GM04504 (cell line): ENCODE data around the gene PCSK2.

Source experiments
- DNase-seq: peaks from one replicate; pipeline ENCODE4 v3.0.0-alpha.2; 2012; ENCODE audit warnings: low read depth

Gene PCSK2

GRCh38 chr20:17334932-17335331 lies 108.1 kb downstream of the PCSK2 start:
- no peak for DNase-seq

- DNase-seq = no peak
These were observed 112.2 kb downstream of the PCSK2 start for GRCh38 chr20:17339000-17339399.

DNA sequence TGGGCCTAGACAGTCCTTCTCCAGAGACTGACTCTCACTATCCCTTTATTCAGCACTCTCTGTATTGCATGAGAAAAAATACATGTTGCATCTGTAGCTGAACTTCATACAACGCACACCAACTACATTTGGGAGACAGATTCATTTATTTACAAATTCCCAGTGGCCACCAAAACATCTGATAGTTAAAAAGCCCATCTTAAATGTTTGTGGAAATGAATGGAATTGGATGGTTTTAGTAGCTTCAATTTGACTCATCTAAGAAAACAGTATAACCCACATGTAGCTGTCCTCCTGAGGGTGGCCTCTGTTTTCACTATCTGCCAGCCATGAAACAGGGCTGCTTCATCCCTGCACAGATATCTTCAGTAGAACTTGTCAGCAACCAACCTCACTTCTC lies 116.3 kb downstream of the PCSK2 start:
- DNase-seq = no peak

DNA sequence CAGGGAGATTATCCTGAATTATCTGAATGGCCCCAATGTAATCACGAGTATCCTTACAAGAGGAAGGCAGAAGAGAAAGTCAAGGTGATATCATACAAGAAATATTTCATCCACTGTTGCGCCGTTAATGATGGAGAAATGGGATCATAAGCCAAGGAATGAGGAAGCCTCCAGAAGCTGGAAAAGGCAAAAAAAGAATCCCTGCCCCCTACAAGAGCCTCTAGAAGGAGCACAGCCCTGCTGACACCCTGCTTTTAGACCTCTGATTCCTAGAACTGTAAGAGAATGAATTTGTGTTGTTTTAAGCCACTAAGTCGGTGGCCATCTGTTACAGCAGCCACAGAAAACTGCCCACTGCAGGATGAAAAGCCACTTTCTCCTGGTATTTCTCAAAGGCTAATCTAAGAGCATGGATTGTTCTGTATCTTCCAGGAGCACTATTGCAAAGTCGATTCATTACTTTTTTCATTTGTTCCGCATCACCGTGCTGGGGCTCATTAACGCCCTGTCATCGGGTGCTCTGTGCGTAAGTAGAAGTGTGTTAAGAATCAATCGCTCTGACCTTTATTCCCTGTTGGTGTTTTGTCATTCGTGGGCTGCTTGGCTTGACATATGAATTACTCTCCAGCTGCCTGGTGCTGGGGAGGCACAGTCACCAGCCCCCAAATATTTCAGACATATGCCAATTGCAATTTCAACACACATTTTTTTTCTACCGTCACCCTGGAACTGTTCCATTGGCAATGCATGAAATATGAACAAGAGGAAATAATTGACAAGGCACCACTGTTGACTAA lies 117.0 kb downstream of the PCSK2 start:
- DNase-seq = peak; percentile 38

DNA sequence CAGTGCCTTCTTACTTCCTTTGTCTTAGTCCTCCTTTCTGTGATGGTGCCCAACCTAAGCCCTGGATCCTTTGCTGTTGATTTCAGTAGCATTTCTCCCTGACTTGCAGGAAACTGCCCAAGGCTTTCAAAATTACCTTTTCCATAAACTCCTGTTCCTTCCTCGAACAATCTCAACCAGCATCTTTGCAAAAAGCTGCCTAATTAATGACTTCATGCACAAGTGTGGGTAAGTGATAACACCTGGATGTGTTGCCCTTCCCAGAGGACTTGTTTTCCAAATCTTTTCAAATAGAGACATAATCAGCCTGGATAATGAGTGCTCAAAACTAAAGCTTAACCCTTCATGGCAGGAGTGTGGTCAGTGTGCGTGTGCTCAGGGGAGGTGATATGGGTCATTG lies 118.0 kb downstream of the PCSK2 start:
- no peak for DNase-seq

DNA sequence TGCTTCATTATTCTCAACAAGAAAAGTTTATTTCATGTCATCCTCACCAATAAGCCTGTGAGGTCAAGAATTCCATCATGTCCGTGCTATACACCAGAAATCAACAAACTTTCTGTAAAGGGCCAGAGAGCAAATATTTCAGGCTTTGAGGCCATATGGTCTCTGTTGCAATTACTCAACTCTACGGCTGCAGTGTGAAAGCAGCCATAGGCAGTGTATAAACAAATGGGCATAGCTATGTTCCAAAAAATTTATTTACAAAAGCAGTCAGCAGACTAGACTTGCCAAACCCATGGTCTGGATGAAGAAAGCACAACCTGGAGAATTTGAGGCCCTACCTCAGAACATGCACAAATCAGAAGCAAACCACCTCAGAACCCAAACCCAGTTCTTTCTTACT lies 118.5 kb downstream of the PCSK2 start:
- no peak for DNase-seq

GRCh38 chr20:17350321-17350720 lies 123.5 kb downstream of the PCSK2 start:
- DNase-seq = no peak

GRCh38 chr20:17357238-17357637 lies 130.4 kb downstream of the PCSK2 start:
- DNase-seq = no peak

- DNase-seq = no peak
These were observed 132.0 kb downstream of the PCSK2 start for GRCh38 chr20:17358854-17359253.

DNA sequence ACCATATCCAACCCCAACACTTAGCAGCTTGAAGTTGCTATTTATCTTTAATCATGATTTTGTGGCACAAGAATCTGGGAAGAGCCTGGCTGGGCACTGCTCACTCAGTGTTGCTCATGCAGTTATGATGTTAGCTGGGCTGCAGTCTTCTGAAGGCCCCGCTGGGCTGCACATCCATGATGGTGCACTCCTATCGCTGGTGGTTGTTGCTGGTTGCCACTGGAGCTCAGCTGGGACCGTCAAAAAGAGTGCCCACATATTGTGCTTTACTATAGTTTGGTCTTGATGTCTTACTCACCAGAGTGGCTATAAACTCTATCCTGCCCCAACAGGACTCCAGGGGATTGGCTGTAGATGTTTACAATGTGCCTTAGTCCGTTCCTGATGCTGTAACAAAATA lies 137.8 kb downstream of the PCSK2 start:
- no peak for DNase-seq

- no peak for DNase-seq
These were observed 139.0 kb downstream of the PCSK2 start for GRCh38 chr20:17365831-17366230.

DNA sequence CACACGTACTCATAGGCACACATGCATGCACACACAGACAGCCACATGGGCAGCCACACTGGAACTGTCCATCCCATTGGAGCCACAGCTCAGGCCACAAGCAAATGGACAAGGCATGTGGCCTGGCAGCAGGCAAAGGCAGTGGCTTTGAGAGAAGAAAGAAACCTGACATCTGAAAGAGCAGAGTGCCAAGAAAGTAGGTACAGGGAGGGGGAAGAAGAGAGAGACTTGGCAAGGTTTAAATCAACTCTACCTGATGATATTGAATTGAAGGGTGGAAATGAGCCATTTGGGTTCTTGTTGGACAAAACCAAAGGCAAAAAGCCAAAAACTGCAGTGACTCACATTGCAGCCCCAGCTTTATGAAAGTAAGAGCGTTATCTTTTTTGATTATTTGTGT lies 142.7 kb downstream of the PCSK2 start:
- DNase-seq = no peak

DNA sequence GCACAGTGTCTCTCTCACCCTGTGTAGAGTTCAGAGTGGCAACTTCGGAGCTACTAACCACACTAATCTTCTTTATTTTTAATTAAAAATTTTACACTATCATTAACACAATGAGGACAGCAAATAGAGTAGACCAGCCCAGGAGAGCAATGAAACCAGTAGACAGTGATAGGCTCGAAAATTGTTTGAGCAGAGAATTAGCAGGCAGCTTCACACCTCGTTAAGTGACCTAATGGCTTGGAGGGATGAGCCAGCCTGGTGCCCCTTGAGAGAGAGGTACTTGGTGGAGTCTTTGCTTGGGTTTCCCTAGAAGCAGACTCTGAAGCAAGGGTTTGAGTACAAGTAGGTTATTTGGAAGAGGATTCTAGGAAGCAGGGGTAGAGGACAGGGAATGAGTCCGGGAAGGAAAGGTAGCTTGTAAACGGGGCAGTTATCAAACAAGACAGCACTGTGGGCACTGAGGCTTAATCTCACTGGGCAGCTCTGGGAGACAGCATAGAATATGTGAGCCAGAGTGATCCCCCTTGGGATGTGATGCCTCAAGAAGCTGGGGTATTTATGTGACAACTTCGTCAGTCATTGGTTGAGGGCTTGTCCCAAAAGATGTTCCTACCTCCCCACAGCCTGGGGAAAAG lies 146.1 kb downstream of the PCSK2 start:
- no peak for DNase-seq

DNA sequence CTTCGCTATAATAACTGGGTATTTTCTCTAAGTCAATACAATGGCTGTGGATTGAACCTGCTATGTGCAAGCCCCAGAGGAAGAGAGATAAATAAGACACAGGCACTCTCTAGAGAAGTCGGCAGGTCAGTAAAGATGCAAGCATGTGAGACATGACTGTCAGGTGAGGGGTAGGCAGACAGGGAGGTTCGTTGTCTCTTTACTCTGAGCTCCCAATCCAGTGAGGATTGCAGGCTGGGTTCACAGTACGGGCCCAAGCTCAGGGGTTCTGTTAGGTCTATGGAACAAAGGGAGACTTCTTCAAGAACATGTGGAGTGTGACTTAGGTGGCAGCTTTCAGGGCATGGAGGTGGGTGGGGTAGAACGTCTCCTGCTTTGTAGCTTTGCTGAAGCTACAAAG lies 147.2 kb downstream of the PCSK2 start:
- DNase-seq = no peak

- DNase-seq = no peak
These were observed 149.2 kb downstream of the PCSK2 start for GRCh38 chr20:17376031-17376430.

DNA sequence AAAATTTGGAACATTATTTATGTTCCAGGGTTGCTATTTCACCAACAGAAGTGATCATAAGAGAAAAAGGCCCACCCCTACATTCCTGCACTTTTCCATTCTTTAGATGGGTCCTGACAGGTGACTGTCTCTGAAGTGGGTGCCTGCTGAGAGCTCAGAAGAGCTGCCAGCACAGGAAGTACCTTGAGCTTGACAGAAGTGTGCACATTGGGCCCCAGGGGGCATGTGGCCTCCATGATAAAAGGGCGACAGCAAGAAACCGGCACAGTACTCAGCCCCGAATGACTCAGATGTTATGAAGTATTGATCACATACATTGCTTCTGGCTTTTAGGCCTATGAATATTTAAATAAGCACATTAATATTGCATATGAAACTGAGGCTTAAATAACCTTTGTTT lies 150.4 kb downstream of the PCSK2 start:
- DNase-seq = no peak

GRCh38 chr20:17379651-17380050 lies 152.8 kb downstream of the PCSK2 start:
- DNase-seq = no peak

DNA sequence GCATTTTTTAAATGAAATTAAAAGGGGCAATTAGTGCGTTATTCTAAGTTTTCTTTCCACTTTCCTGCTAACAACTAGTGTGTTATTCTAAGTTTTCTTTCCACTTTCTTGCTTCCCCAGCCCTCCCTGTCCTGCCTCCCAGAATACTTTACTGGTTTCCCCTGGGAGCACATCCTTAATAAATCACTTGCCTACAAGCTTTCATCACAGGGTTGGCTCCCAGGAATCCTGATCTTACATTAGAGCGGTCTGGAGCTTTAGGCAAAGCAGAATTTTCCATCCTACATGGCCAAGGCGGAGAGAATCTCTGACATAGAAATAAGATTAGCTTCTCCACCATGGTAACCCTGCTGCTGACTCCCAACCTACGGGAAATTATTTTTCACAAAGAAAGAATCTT lies 154.0 kb downstream of the PCSK2 start:
- DNase-seq = no peak

DNA sequence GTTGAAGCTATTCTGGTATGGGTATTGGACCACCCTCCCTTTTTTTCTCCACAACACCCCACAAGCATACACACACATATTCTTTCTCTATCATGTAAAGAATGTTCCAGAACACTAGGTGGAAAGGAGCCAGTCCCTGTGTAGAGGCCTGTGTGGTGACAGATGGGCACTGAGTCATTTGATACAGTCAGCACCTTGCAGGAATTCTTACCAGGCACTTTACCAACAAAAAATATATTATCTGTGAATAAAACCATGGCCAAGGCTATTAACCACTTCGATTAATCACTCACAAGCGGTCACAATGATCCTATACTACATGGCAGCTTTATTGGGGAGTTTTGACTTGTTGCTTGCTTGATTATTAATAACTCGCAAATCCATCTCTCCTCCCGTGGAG lies 154.9 kb downstream of the PCSK2 start:
- no peak for DNase-seq

- DNase-seq = no peak
These were observed 159.0 kb downstream of the PCSK2 start for GRCh38 chr20:17385798-17386197.

DNA sequence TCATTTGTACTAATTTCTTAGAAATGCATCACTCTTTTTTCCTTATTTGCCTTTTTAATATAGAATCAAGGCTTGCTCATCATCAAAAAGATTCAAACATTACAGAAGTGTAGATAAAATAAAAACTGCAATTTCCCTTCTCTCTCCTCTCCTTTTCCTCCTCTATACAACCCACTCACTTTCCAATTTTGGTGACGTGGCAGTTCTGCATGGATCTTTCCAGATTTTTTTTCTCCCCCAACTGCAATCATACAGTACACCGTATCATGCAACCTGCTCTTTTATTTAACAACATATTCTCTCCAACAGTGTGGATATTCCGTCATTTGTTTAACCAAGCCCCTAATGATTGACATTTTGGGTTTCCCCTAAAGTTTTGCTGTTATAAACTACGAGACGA lies 163.8 kb downstream of the PCSK2 start:
- no peak for DNase-seq

- DNase-seq = no peak
These were observed 164.4 kb downstream of the PCSK2 start for GRCh38 chr20:17391127-17391771.

- no peak for DNase-seq
These were observed 167.6 kb downstream of the PCSK2 start for GRCh38 chr20:17394411-17394810.
